HG03097 (cell line): ENCODE data around the gene SLC12A8.
"Not testable (repeated sequence)": the region's sequence is repeated elsewhere in the genome, so short reads cannot be mapped to it uniquely, and the experiment has no call there.

Source experiments
- ATAC-seq: cut with Tn5 transposase; IDR thresholded peaks from one replicate; pipeline ENCODE4 v1.9.1; 2021; ENCODE audit not compliant: unreplicated experiment, low FRiP score

The SLC12A8 gene

DNA sequence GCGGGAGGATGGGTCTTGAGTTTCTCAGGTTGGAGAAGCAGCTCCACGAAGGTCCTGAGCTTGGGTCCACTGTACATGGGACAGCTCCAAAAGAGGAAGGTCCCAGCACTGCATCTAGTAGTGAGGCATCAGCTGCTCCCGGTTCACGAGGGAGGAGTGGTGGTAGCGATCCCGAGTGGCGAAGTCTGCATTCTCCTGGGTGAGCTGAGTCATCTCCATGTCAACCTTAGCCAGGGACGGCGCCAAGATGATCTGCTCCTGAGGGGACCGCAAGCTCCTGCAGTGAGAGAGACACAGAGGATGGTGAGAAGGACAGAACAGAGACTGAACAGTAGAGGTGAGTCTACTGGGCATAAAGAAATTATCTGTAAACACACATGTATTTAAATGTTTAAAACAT lies 128.8 kb downstream of the SLC12A8 start:
- ATAC-seq: no peak

DNA sequence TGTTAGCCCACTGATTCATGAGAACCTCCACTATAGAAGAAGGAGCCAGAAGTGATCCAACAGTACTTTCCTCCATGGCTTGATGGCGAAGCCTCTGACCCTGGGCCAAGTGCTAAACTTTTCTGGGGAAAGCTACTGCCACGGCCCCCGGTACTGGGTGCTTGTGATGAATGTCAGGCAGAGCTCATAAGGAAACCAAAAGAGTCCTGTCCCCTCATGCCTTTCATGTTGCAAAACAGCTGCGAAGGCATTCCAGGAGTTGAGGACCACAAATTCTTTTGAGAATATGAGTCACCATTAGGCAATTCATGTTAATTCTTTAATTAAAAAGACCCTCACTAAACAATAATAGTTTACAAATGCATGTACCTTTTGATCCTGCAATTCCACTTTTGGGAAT lies 130.2 kb downstream of the SLC12A8 start:
- not testable (repeated sequence) for ATAC-seq

DNA sequence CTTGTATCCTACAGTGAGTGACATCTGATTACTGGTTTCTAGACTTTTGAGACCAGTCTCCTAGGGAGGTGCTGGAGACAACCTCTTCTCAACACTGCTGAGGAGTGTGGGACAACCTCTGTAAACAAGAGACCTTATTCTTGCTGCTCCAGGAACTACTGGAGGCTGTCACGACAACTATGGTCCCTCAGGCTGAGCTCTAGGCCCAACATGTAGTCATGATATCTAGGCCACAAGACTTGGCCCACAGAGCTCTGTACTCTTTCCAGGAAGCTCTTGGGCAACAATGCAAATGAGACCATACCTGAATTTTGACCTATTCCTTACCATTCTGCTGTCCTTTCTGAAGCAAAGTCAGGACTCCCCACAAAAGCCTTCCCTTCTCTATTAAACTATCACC lies 132.5 kb downstream of the SLC12A8 start:
- ATAC-seq: no peak

GRCh38 chr3:125079675-125080045 lies 132.9 kb downstream of the SLC12A8 start:
- no peak for ATAC-seq

GRCh38 chr3:125078951-125079674 lies 133.4 kb downstream of the SLC12A8 start:
- no peak for ATAC-seq

DNA sequence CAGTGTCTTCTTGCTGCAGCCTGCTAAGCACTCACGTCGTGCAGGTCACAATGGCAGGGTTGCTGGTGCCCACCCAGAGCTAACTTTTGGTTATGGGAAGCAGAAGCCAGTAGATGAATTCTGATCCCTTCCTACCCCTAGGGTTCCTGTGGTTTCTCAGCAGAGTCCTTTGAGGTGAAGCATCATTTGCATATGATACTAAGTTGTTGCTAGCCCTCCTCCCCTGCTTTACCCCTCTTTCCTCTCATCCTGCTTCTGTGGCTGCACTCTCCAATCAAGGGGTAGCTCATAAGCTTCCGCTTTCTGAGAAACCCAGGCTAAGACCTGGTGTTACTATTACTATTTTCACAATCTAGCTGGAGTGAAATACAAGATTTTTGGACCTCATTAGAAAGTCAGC lies 134.7 kb downstream of the SLC12A8 start:
- ATAC-seq: no peak

GRCh38 chr3:125076464-125076863 lies 136.1 kb downstream of the SLC12A8 start:
- no peak for ATAC-seq

GRCh38 chr3:125075738-125076137 lies 136.8 kb downstream of the SLC12A8 start:
- ATAC-seq: no peak

- no peak for ATAC-seq
These were observed 139.1 kb downstream of the SLC12A8 start for GRCh38 chr3:125073390-125073905.

DNA sequence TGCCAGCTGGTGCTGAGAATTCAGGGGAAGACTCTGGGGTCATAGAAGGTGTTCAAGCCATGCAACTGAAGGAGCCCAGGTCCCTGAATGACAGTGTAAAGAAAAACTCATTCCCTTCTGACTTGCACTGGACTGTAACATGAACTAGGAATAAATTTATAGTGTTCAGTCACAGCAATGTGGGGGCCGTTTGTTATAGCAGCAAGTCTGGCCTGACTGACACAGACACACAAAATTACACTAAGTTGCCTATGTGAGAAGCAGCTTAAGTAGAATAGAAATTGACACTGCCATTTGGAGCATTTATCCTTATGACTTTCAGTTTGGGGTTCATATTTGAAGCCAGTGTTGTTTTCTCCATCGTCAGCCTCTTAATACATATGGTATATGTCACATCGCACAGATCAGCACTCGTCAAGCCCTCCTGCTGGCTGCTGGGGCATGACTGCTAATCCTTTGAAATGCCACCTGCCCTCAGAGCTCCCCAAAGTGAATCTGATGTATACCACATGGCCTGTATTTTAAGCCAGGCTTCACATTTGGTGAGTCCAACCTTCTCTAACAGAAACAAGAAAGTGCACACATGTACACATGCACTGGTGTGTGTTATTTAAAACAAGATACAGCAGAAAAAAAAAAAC lies 139.7 kb downstream of the SLC12A8 start:
- ATAC-seq: no peak

DNA sequence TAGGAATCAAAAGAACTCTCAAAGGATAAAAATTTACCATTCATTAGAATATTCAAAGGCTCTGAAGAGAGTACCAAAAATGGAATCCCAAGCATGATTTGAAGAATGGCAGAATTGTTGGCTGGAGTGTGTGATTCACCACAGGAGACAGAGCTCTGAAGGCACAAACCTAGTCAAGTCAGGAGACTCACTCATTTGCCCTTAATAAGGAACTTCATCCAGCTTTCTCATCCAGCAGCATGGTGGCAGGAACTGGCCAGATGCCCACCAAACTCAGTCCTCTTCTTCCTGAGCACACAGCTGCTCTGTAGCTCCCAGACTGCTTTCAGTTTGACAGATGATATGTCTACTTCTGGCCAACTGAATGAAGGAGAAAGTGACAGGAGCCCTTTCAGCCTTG lies 140.2 kb downstream of the SLC12A8 start:
- ATAC-seq: no peak

- no peak for ATAC-seq
These were observed 142.4 kb downstream of the SLC12A8 start for GRCh38 chr3:125069968-125070745.

DNA sequence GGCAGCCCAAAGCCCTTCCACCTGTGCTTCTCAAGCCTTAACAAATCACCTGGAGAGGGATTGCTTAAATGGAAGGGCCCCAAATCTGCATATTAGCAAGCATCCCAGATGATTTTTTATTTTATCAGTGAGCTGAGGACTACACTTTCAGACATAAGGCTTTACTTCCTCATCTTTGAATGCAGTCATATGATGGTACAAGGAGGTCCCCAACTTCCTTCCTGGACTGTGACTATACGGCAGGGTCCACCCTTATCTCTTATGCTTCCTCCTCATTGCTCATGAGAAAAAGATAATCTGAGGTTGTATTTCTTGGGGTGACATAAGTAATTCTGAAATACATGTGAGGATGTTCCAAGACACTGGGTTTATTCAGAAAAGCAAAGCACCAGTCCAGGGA lies 143.1 kb downstream of the SLC12A8 start:
- ATAC-seq: no peak

DNA sequence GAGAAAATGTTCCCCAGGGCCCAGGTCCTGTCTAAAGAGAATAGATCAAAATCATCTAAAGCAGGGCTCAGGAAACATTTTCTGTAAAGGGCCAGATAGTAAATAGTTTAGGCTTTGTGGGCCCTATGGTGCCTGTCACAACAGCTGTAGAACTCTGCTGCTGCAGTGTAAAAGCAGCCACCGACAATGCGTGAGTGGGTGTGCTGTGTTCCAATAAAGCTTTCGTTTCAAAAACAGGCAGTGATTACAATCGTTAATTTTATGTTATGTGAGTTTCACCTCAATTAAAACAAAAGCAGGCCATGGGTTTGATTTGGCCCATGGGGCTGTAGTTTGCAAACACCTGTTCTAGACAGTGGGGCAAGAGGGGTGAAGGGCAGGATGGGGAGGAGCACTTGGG lies 144.3 kb downstream of the SLC12A8 start:
- ATAC-seq: no peak

- ATAC-seq: no peak
These were observed 145.3 kb downstream of the SLC12A8 start for GRCh38 chr3:125067225-125067624.

DNA sequence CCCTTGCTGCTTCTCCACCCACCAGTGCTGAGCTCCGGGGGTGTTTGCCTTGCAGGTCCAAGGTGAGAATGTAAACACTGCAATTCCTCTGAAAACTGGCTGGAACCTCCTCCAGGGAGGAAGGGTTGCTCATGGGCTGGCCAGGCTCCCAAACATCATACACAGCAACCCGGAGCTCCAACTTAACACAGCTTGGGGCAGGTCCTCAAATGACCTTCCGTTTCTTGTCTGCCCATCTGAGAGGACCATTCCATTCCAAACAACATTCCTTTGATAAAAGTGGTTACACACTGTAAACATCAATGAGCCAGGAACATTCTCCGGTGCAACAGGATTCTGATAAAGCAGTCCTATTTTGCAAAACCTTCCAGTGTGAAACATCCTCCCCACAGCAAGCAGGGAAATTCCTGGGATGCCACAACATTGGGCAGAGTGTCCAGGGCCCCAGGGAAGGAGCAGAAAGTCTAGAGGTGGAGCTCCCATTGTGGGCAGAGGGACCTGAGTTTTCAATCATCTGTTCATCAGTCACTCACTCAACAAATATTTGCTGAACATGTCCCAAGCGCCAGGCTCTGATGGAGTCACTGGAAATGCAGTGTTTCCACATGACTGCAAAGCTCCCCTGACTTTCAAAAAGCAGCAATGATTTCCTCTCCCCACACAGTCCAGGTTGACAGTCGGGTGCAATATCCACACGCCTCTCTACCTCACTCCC lies 149.5 kb downstream of the SLC12A8 start:
- ATAC-seq: no peak

GRCh38 chr3:125061646-125062045 lies 150.9 kb downstream of the SLC12A8 start:
- ATAC-seq: no peak

DNA sequence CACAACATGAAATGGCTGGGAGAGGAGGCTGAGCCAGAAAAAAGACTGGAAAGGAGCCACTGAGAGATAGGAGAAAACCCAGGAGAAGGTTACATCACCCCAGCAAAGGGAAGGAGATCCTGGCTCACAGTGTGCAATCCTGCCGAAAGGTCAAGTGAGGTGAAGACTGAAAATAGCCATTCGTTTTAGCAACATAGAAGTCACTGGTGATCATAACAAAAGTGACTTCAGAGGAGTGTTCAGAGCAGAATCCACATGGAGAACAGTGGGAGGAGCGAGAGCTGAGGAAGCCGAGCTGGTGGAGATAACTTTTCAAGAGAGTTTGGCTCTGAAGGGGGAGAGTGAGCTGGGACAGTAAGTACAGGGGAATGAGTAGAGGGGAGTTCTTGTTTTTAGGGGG lies 151.4 kb downstream of the SLC12A8 start:
- ATAC-seq: no peak

DNA sequence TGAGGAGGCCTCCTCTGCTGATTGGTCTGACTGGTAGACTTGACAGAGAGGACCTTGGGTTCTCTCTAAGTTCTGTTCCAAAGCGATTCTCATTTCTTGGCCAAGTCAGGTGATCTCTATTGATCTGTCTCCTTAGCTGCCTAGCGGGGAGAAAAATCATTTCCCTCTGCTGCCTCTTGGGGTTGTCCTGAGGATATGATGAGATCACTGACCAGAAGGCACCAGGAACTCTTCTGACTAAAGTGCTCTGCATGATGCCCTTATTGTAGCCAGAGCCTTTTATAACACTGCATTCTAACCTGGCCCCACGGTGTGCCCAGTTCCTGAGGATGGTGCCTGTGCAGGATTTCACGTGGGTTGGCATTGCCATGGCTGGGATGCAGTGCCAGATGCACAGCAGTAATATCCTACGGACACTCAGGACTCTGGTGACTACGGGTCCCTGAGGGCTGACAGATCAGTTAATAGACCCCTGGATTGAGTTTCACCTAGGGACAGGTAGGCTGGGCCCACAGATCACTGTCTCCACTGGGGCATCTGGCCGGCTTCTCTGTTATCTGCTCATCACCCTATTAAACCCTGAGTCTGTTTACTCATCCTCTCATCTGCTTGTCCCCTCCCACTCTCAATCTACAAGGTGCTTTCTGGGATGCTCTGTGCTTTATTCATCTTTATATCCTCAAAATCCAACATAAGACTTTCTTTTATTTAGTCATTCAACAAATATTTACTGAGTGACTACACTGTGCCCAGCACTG lies 152.9 kb downstream of the SLC12A8 start:
- ATAC-seq: no peak

DNA sequence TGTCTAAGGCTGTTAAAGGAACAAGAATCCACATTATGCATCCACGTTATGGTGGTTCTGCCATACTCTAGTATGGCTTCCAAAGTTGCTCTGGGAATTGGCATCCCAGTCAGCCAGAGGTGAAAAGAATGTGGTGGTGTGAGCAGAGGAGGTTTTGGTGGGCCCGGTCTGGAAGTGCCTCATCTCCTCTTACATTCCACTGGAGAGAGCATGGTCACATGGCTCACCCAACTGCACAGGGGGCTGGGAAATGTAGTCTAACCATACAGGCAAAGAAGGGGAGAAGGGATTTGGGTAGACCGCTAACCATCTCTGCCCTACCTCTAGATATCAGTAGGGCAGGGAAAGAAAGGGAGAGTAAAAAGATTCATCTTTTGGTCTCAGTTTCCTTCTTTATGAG lies 153.6 kb downstream of the SLC12A8 start:
- no peak for ATAC-seq
